GM18526 (cell line): ENCODE data around the gene CYP2A6.
A peak's percentile ranks its signal among the peaks of the same experiment; 100 is the strongest.

Experiments used
- POLR2A ChIP-seq: IDR thresholded peaks from 3 replicates; pipeline ENCODE4 v1.6.1; 2011; ENCODE audit not compliant: insufficient read length; ENCODE audit errors: extremely low read depth

The CYP2A6 gene

GRCh38 chr19:40802300-40803169 is 47.7 kb downstream of the CYP2A6 start:
- no peak for TF ChIP-seq POLR2A

GRCh38 chr19:40801426-40802299 is 48.6 kb downstream of the CYP2A6 start:
- TF ChIP-seq POLR2A = no peak

- no peak for TF ChIP-seq POLR2A
Measured at GRCh38 chr19:40800997-40801377, 49.3 kb downstream of the CYP2A6 start.

DNA sequence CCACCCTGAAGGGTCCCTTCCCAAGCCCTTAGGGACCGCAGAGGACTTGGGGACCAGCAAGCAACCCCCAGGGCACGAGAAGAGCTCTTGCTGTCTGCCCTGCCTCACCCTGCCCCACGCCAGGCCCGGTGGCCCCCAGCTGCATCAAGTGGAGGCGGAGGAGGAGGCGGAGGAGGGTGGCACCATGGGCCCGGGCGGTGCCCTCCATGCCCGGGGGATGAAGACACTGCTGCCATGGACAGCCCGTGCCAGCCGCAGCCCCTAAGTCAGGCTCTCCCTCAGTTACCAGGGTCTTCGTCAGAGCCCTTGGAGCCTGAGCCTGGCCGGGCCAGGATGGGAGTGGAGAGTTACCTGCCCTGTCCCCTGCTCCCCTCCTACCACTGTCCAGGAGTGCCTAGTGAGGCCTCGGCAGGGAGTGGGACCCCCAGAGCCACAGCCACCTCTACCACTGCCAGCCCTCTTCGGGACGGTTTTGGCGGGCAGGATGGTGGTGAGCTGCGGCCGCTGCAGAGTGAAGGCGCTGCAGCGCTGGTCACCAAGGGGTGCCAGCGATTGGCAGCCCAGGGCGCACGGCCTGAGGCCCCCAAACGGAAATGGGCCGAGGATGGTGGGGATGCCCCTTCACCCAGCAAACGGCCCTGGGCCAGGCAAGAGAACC is 49.8 kb downstream of the CYP2A6 start:
- no peak for TF ChIP-seq POLR2A

DNA sequence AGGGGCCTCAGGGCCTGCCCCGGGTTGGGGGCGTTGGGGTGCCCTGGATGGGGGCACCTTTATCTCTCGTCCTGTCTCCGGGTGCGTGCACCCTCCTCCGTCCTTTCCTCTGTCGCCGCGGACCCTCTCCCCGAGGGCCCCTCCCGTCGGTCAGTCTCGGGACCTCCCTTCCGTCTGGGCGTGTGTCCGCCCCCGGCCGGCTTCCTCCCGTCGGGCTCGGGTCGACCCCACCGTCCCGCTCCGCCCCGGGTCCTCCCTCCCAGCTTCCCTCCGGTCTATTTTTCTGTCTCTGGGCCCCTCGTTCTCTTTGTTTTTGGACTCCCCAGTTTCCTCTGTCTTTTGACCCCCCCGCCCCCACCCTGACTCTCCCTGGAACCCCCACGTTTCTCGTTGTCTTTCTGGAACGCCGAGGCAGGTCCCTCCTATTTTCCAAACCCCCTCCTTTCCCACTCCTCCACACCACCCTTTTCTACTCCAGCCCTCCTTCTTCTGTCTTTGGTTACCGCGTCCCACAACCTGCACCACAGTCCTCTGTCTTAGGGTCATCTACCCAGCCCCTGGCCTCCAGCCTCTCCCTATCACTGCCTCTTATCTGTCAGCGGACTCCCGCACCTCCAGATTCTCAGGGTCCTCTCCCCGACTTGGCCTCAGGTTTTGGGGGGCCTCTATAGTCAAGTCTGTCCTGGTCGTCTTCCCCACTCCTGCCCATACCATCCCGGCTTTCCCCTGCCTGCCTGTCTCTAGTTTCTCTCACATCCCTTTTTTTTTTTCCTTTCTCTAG is 50.5 kb downstream of the CYP2A6 start:
- no peak for TF ChIP-seq POLR2A

GRCh38 chr19:40798683-40799557 is 51.3 kb downstream of the CYP2A6 start, which contains the start of gene EGLN2:
TSS of gene EGLN2 (plus strand) at chr19:40799191. CDS start at chr19:40800573, 1,382 bp downstream.
- TF ChIP-seq POLR2A = peak; percentile 57

GRCh38 chr19:40797963-40798682 is 52.1 kb downstream of the CYP2A6 start:
- peak; percentile 77 for TF ChIP-seq POLR2A

GRCh38 chr19:40797166-40797962 is 52.9 kb downstream of the CYP2A6 start:
- TF ChIP-seq POLR2A = no peak
